TTC549 (cell line): ENCODE data around the gene FHIT.

Experiments
- FAIRE-seq: peaks from 2 replicates; lab custom pipeline; 2012; peaks lifted over from hg19 to GRCh38; lab: Jason Lieb, UNC

FHIT gene

DNA sequence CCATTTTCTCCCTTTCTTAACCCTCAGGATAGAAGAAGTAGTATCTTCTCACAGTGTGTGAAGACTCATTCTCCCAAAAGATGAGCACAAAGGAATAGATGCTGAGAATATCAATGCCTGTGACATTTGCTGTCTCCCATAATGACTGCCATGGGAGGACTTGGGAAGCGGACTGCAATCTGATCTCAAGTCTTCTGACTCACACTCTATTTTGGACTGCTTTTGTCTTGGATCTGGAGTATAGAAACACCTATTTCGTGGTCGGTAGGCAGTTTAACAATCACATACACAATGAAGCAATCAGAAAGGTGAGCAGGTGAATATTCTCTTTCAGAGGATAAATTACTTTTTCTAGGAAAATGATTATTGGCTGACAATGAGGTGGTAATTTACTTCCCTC lies 852.0 kb downstream of the FHIT start:
- no peak for FAIRE-seq

DNA sequence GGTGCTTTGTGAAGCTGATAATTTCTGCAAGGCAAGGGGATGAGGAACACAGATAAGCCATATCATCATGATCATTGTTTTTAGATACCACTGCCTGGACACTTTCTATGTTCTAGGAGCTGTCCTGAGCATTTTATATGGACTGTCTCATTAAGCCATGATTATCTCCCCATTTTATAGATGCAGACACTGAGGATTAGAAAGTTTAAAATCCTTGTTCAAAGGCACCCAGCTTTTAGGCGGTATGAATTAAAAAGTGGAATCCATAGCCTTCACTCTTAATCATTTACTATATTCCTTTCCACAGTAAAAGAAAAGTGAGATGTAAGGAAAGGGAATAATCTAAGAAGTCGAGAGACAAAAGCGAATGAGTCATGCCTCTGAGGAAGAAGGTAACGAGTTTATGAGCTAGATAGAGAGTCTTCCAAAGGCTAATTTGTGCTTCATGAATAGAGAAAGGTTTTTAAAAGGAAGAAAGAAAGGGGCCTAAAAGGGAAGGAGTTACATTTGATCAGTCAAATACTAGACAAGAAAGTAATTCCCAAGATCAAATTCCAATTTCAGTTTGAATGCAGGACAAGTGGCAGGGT lies 856.0 kb downstream of the FHIT start:
- no peak for FAIRE-seq

DNA sequence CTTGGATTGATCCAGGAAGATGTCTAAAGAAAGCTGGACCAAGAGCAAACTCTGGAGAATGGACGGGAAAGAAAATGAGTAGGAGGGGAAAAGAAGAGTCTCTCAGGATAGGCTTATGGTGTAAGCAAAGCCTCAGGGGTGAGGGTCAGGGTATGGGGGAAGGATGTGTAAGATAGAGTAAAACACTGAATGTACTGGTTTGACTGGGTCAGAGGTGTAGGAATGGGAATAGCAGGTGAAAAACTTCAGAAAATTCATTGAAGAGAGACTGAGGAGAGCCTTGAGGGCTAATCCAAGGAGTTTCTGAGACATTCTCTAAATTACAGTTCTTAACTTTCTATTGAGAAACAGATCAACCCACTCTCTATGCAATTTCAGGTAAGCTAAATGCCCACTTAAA lies 857.3 kb downstream of the FHIT start:
- FAIRE-seq = no peak

DNA sequence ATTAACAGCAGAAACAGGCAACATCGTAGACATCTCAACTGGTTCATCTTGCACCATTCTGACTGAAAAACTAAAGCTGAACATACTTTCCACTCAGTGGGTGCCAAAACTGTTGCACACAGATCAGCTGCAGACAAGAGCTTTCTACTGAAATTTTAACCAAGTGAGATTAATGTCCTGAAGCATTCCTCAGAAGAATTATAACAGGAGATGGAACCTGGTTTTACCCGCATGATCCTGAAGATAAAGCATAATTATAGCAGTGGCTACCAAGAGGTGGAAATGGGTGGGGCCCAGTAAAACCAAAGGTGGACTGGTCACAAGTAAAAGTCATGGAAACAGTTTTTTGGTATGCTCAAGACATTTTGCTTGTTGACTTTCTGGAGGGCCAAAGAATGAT lies 858.8 kb downstream of the FHIT start:
- no peak for FAIRE-seq

DNA sequence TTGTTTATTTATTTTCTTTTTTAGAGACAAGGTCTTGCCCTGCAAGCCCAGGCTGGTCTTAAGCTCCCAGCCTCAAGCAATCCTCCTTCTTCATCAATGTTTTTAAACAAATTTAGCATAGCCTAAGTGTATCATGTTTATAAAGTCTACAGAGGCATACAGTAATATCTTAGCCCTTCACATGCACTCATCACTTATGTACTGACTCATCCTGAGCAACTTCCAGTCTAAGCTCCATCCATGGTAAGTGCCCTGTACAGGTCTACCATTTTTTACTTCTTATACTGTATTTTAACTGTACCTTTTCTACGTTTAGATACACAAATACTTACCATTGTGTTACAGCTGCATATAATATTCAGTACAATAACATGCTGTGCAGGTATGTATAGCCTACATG lies 860.0 kb downstream of the FHIT start:
- FAIRE-seq = no peak

DNA sequence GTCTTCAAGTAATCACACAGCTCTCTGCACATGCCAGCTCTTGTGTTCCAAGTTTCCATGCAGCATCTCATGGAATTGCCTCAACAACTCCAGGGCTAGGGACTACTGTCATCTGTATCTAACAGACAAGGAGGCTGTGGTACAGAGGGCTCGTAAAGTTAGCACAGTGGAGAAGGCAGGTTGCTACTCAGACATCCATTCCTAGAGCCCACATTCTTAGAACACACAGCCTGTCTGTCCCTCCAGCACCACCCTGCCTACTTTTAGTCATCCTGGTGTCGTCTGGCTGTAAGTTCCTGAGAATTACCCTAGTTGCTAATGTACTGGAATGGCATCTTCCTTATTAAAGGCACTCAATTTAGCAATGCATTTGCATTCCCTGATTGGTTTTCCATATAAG lies 862.5 kb downstream of the FHIT start:
- FAIRE-seq = no peak

DNA sequence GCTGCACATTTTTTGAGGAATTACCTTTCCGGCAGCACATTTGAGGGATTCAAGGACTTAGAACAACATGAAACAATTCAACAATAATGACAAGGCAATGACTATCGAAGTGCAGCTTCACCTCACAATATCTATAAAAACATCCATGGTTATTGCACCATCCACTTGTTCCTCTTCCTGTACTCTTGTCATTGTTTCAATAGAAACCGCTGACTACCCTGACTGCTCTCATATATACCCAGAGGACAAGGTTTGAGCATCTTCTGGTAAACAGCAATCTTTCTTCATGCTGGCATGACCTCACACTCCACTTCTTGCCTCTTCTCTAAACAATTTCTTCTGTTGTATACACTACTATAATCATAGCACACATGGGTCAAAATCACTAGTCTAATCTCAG lies 864.9 kb downstream of the FHIT start:
- no peak for FAIRE-seq

DNA sequence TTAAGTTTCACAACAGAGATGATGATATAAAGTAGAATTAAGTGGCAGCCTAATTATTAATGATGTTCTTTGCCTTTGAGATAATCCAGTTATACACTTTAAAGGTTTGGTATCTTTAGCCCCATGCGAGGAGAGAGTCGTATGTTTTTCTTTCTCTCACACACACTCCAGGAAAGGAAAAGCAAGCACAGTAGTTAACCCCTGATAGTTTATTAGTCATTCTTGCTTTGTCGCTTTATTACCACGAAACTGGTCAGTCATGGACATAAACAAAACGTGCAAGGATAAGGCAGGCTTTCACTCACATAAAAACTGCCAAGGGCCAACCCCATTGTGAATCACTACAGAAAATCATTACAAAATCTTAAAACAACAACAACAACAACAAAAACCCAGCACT lies 866.9 kb downstream of the FHIT start:
- FAIRE-seq = no peak

DNA sequence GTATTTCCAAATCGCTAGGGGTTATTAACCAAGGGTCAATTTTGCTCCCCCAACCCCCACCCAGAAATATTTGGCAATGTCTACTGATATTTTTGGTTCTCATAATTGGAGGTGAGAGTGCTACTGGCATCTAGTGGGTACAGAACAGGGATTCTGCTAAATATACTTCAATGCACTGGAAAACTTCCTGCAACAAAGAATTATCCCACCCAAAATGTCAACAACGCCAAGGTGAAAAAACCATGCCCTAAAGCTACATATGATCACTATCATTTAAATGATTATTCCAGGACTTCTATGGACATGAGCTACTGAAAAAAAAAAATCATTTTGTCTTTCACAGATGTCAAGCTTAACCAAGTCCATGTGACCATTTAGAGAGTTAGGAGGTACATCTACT lies 867.9 kb downstream of the FHIT start:
- FAIRE-seq = no peak

DNA sequence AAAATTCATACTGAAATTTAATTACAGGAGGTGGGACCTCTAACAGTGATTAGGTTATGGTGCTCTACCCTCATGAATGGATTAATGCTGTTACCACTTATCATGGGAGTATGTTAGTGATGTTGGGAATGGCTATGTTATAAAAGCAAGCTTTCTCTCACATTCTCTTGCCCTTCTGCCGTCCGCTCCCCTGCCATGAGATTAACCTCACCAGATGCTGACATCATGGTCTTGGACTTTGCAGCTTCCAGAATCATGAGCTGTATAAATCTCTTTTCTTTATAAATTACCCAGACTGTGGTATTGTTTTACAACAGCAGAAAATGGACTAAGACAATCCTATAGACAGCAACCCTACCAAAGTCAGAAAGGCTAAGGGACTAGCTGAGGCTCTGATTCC lies 884.8 kb downstream of the FHIT start:
- FAIRE-seq = no peak

DNA sequence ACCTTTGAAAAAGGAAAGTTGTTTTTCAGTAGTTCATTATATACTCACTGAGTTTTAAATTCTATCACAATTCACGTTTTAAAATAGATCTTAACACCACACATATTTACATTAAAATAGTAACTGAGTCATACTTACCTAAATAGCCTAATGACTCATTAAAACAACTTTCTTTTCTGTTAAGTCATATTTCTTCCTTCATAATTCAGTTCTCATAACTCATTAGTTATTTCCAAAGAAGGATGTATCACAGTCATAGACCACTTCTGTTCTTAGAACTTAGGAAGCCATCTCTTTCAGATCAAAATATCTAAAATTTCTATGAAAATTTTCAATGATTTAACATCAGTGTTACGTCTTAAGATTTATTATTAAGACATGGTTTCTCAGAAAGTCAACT lies 885.9 kb downstream of the FHIT start:
- FAIRE-seq = no peak

DNA sequence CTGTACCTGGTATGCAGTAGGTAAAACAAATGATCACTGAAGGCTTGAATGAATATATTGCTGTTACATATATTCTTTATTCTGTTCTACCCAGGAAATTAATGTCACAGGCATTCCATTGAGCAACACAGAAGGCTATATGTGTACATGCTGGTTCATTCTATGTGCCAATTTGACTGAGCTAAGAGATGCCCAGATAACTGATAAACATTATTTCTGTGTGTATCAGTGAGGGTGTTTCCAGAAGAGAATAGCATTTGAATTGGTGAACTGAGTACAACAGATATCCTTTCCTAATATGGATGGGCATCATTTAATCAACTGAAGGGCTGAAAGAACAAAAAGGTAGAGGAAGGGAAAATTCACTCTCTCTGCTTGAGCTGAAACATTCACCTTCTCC lies 886.8 kb downstream of the FHIT start:
- no peak for FAIRE-seq

DNA sequence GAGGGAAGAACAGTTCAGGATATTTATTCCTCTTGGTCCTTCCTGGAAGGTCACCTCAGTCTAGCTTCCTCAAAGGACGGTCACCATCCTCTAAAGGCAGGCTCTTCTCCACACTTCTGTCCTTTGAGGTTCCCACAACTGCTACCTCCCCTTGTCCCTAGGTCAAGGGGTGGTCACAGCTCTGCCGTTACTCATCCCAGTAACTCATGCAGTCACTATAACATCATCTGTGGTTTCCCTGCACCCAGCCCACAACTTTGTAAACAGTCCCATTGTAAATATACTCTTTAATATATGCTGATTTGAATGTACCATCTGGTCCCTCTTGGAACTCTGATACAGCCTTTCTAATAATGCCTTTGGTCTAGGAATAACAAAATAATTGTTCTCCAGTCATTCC lies 887.4 kb downstream of the FHIT start:
- no peak for FAIRE-seq

DNA sequence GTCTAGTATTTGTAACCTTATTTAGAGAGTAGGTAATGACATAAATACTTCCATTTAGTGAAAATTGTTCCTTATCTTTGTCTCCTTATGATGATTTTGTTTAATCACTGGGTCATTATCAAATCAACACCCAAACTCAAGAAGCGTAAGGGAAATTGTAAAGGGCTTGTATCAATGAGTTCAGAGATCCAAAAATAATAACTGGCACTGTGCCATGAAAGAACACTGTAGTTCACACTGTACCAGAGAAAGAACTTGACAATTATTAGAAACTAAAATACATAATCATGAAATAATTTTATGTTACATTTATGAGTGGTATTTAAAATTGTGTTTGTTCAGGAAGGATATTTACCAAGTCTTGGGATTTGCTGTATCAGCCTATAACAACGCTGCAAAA lies 895.4 kb downstream of the FHIT start:
- FAIRE-seq = no peak

DNA sequence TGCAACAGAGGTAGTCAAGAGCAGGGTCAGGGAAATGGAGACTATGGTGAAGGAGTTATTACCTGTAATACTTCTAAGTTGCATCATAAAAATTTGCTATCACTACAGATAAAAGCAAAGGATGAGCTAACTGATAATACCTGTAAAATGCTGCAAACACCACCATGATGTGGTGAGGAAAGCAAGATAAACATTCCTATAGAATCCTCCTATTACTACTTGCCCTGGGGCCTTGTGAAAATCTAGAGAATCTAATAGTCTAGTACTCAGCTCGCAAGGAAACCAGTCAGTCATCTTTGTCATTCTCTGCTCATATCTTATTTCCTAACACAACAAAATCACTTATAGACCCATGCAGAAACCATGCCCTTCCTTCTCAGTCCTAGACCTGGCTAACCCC lies 899.8 kb downstream of the FHIT start:
- FAIRE-seq = no peak

DNA sequence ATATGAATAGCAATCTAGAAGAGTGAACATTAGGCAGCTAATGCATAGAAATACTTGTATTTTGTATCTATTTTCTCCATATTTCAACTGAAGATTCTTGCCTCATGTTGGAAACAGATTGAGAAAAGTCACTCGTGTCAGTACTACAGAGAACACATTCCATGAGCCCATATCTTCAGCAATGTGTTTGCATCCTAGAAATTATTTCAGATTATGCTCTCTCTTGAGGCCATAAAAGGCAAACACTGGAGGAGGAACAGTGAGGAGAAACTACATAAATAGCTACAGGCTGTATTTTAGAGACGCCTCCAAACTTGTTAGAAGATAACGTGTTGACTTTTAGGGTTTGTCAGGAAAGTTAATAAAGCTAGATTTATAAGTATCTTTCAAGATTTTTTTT lies 906.9 kb downstream of the FHIT start:
- FAIRE-seq = no peak

DNA sequence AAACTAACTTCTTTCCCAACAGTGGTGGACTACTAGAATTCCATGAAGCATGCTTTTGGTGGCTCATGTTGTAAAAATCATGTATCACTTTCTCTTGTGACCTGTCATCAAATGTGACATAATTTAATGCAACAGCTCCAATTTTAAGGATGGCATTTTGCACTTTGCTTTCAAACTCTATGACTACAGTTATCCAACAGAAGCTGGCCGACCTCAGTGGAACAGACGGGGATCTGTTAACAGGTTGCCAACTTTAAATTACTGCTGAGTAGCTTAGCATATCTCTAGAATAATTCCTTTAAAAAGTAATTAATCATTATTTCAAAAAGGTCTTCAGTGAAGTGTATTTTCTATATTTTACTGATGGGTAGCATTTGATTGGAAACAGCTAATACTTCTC lies 907.4 kb downstream of the FHIT start:
- no peak for FAIRE-seq

DNA sequence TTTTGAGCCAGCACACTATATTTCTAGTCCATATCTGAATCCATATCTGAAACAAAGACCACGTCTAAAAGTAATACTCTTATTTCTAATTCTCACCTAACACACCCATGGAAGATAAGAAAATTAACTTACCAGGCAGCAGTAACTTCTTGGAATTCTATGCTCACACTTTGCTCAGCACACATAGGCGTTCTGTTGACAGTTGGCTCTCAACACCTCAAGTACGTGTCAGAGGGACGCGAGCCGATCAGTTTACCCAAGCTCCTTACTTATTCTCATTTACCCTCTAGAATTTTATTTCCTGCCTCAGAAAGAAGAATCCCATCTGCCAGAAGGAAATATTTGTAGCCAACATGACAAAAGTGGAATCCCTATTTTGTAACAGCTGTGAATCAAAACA lies 911.9 kb downstream of the FHIT start:
- FAIRE-seq = no peak

DNA sequence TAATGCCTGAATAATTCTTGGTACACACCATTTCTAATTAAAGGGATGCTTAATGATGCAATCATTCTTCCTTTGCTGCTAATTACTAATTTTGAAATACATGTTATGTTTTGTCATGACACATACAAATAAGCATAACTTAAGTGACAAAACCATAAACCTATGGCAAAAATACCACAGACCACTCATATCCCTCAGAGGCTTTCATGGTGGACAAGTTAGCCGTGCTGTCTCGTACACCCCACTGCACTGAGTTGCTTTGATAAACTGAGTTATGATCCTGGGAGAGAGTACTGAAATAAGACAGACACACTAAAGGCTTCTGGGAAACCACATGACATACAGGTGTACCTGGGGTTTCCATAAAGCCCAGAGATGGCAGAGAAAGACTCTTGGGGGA lies 913.8 kb downstream of the FHIT start:
- no peak for FAIRE-seq

DNA sequence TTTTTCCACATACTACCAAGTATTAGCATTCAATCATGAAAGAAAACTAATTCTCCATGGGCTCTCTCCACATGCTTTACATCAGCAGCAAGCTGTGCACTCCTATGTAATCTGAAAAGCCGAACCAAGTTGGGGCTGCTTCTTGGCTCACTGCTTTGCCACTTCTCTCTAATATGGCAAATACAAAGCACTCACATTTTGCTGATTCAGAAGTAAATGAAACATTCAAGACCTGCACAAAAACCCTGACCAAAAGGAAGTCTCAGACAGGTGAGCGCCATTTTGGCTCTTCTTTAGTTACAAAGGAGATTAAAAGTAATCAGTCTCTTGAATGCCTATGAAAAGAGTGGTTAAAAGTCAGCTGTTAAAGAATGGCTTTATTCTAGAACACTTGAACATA lies 915.2 kb downstream of the FHIT start:
- FAIRE-seq = no peak

DNA sequence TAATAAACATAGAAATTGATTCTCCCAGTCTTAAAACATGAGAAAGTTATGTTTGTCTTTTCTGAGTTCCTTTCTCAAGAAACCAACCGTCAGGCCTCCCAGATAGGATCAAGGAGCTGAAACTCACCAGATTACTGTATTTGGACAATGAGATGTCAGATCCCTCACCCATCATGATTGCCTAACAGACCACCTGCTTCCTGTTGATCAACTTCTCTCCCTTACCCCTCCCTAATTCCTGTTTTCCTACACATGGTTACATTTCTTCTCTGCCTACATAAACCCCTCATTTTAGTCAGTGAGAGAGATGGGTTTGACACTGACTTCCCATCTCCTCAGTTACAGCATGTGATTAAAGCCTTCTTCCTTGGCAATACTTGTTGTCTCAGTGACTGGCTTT lies 917.5 kb downstream of the FHIT start:
- FAIRE-seq = no peak

DNA sequence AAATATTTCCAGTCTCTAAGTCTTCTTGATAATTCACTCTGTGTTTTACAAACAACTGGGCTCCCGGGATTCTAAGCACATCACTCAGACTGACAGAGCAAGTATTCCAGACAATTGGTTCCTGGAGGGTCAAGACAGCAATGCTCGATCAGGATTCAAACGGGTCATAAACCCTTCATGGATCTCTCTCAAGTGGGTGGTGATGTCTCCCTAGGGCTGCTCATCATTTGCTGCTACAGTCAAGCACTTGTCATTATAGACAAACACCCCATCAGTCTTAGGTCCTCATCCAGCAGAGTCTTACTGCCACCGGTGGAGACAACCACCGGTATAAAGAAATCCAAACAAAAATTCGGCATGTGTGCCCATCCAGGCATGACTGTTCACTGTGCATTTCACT lies 921.1 kb downstream of the FHIT start:
- FAIRE-seq = no peak

DNA sequence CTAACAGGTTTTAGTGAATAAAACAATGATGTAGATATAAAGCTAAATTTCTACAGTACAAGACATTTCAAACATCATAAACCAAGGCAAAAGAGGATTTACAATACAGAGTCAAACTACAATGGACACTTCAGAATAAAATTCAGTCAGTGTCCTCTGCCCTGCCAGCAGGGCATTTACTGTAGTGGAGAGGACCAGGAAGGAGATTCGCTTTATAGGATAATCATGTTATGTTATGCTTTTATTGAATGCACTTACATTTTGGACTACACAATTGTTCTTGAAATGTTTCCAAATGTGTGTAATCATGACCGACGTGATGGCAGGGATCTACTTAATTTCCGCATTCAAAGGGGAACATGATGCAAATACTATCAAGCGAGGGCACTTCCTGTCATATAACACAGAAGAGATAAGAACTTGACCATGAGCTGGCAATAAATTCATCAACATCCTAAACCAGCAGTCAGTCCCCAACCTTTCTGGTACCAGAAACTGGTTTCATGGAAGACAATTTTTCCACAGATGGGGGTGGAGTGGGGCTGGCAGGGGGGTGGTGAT lies 925.6 kb downstream of the FHIT start:
- no peak for FAIRE-seq

DNA sequence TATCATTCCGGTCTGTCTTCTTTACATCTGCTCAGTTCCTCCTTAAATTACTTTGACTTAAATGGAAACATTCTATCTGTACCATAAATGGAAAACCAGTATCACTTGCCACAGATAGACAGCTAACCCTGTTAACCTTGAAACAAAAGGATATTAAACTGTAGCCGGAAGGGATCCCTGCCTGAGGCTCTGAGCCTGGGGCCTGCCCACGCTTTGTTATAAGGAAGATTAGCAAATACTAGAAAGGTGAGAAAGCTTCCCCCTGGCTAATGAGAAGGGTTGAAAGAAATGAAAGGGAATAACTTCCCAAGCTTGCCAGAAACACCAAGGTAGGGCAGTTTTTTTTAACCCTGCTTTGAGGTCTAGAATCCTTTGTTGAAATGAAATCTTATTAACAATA lies 927.6 kb downstream of the FHIT start:
- no peak for FAIRE-seq

DNA sequence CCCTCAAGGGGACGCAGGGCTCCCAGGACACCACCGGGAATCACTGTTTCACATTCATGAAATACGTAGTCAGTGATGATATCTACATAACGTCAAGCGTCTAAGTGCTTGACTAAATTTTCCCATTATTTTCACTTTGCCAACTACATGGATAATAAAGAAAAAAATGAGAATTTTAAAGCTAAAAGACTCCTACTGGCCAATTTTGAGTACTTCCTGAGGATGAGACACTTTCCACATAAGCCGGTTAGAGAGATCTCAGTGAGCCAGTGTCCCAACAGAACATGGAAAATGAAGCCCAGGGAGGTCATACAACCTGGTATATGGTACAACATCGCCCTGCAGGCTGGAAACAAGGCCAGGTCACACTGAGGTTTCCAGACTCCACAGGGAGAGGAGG lies 928.1 kb downstream of the FHIT start:
- FAIRE-seq = no peak
